Gastrocnemius medialis (tissue), 4 donors: ENCODE measurements around the gene SLC46A2. TPM values are rescaled to one million over a fixed set of nuclear protein-coding genes. Genes with fewer than 3 reads are reported as not detected.

Source experiments
- ATAC-seq, 2 donors: fragments of 150-250 bp; one replicate each; pipeline ENCODE4 v1.9.1; 2016
- DNase-seq, 2 donors: peaks; one replicate each; pipeline ENCODE4 v3.0.0-alpha.2; 2019
- H3K27ac ChIP-seq, 4 donors: fragments of 200-600 bp; sonication (generic); 1 replicate in 1 of 4; 2 replicates in 3 of 4; pipeline ENCODE4 v1.5.1; 2016 to 2018; ENCODE audit warnings: mild to moderate bottlenecking in 2 of 4, moderate library complexity in 1 of 4
- H3K27me3 ChIP-seq, 3 donors: fragments of 200-600 bp; sonication (generic) in 2 of 3; 1 replicate in 1 of 3; 2 replicates in 2 of 3; pipeline versions ENCODE4 v1.5.1 to v1.6.0; 2016 to 2019; ENCODE audit warnings: mild to moderate bottlenecking in 1 of 3, moderate library complexity in 1 of 3
- H3K36me3 ChIP-seq, 2 donors: fragments of 200-600 bp; sonication (generic) in 1 of 2; one replicate each; pipeline ENCODE4 v1.5.1; 2017 to 2018
- H3K4me1 ChIP-seq, 2 donors: fragments of 200-600 bp; sonication (generic) in 1 of 2; one replicate each; pipeline ENCODE4 v1.5.1; 2016 to 2017; ENCODE audit warnings: mild to moderate bottlenecking in 2 of 2
- H3K4me3 ChIP-seq, 4 donors: fragments of 200-600 bp; sonication (generic) in 3 of 4; 1 replicate in 1 of 4; 2 replicates in 3 of 4; pipeline ENCODE4 v1.5.1; 2016 to 2019; ENCODE audit warnings: mild to moderate bottlenecking in 2 of 4
- H3K9me3 ChIP-seq, 3 donors: fragments of 200-600 bp; sonication (generic) in 2 of 3; 1 replicate in 1 of 3; 2 replicates in 2 of 3; pipeline ENCODE4 v1.5.1; 2016 to 2019
- CTCF ChIP-seq, 5 experiments: fragments of 450-650 bp in 3 of 5; fragments of 200-600 bp in 2 of 5; sonication (generic) in 2 of 5; IDR thresholded peaks in 4 of 5; conservative IDR thresholded peaks in 1 of 5; 1 replicate in 4 of 5; 2 replicates in 1 of 5; pipeline ENCODE4 v1.5.1; 2016 to 2019; ENCODE audit warnings: antibody characterized with exemption in 5 of 5, mild to moderate bottlenecking in 3 of 5, moderate library complexity in 3 of 5
- POLR2A ChIP-seq, 2 donors: fragments of 450-650 bp; IDR thresholded peaks; one replicate each; pipeline ENCODE4 v1.6.1; 2017; ENCODE audit warnings: antibody characterized with exemption in 2 of 2, mild to moderate bottlenecking in 2 of 2, moderate library complexity in 2 of 2
- in situ Hi-C, 4 donors: fragments of 200-750 bp; cut with MboI; loops; one replicate each; pipeline versions ENCODE4 v1.15.0 to v1.8.0; 2017; ENCODE audit warnings: low sequenced_read_pairs in 4 of 4
- intact Hi-C: fragments of 100-400 bp; cut with DNase I; formaldehyde crosslinking; loops from one replicate; pipeline ENCODE4 v1.15.1; 2023; ENCODE audit warnings: low total_unique reads
- total RNA-seq, 4 donors: library from RNA; depleted of rRNA; stranded (reverse); fragments of >200 nt; gene quantifications; one replicate each; pipeline versions ENCODE4 v1.1.0 to v1.2.3, GENCODE V29; 2016

SLC46A2 gene
- total RNA-seq, 4 donors from 2014 or later = 0.13 TPM; not detected in 3

- Histone ChIP-seq H3K27ac (no peak overlapping the region), H3K9me3 (no peaks in the 10 kb centered on the region), H3K4me3 (no peak overlapping the region), H3K4me1 (peaks cover 3 to 12% of the 10 kb centered on the region in 2 donors), H3K36me3 (no peaks in the 10 kb centered on the region), H3K27me3 (no peaks in the 10 kb centered on the region)
- no peak for DNase-seq
- no peak for TF ChIP-seq CTCF (IDR thresholded peaks at IDR 0.05 in 4 of 5, conservative IDR thresholded peaks at IDR 0.05 in 1 of 5)
- no peak for TF ChIP-seq POLR2A (IDR thresholded peaks at IDR 0.05)
- intact Hi-C loops (no loop called here), in situ Hi-C loops (no loop called here)
- no peak for ATAC-seq
These were observed 39.8 kb downstream of the SLC46A2 start for GRCh38 chr9:112850840-112851239.

GRCh38 chr9:112849363-112849922 is 41.2 kb downstream of the SLC46A2 start:
- intact Hi-C loops (no loop called here), in situ Hi-C loops (loop anchor here in 2 of 4 donors (5.0 to 10.0 kb wide), 2 partner anchors 53 to 55 kb away; no protein-coding TSS in a partner anchor)
- Histone ChIP-seq H3K9me3 (no peaks in the 10 kb centered on the region), H3K4me3 (no peak overlapping the region), H3K27ac (no peak overlapping the region), H3K36me3 (no peaks in the 10 kb centered on the region), H3K27me3 (no peaks in the 10 kb centered on the region), H3K4me1 (peaks cover 3 to 12% of the 10 kb centered on the region in 2 donors)
- no peak for DNase-seq
- no peak for TF ChIP-seq CTCF (IDR thresholded peaks at IDR 0.05 in 4 of 5, conservative IDR thresholded peaks at IDR 0.05 in 1 of 5)
- no peak for TF ChIP-seq POLR2A (IDR thresholded peaks at IDR 0.05)
- no peak for ATAC-seq

- no peak overlapping the region for H3K27ac ChIP-seq
- intact Hi-C loops (no loop called here), in situ Hi-C loops (loop anchor here in 2 of 4 donors (5.0 to 10.0 kb wide), 2 partner anchors 54 to 56 kb away; no protein-coding TSS in a partner anchor)
- H3K4me3 ChIP-seq = no peak overlapping the region
- no peaks in the 10 kb centered on the region for H3K9me3 ChIP-seq
- H3K4me1 ChIP-seq = peaks cover 0 to 8% of the 10 kb centered on the region in 2 donors
- TF ChIP-seq POLR2A (IDR thresholded peaks at IDR 0.05) = no peak
- TF ChIP-seq CTCF (IDR thresholded peaks at IDR 0.05 in 4 of 5, conservative IDR thresholded peaks at IDR 0.05 in 1 of 5) = no peak
- no peaks in the 10 kb centered on the region for H3K36me3 ChIP-seq
- ATAC-seq (no peak), DNase-seq (no peak)
- H3K27me3 ChIP-seq = no peaks in the 10 kb centered on the region
These were observed 42.1 kb downstream of the SLC46A2 start for GRCh38 chr9:112848316-112849151.

GRCh38 chr9:112846528-112847488 is 43.9 kb downstream of the SLC46A2 start:
- no peak for TF ChIP-seq POLR2A (IDR thresholded peaks at IDR 0.05)
- TF ChIP-seq CTCF (IDR thresholded peaks at IDR 0.05 in 4 of 5, conservative IDR thresholded peaks at IDR 0.05 in 1 of 5) = no peak
- no peak for ATAC-seq
- Histone ChIP-seq H3K36me3 (no peaks in the 10 kb centered on the region), H3K27ac (no peak overlapping the region), H3K27me3 (no peaks in the 10 kb centered on the region), H3K4me1 (no peaks in the 10 kb centered on the region), H3K4me3 (no peak overlapping the region), H3K9me3 (no peaks in the 10 kb centered on the region)
- no peak for DNase-seq
- intact Hi-C loops = no loop called here
- in situ Hi-C loops = loop anchor here in 2 of 4 donors (5.0 to 10.0 kb wide), 2 partner anchors 55 to 58 kb away; no protein-coding TSS in a partner anchor
